HG02973 (cell line): ENCODE results near the gene CST7.
"Not testable (repeated sequence)": the region's sequence is repeated elsewhere in the genome, so short reads cannot be mapped to it uniquely, and the experiment has no call there.

Experiments used
- ATAC-seq: cut with Tn5 transposase; IDR thresholded peaks from one replicate; pipeline ENCODE4 v1.9.1; 2021; ENCODE audit warnings: moderate library complexity; ENCODE audit not compliant: unreplicated experiment

CST7 gene, protein sequence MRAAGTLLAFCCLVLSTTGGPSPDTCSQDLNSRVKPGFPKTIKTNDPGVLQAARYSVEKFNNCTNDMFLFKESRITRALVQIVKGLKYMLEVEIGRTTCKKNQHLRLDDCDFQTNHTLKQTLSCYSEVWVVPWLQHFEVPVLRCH

DNA sequence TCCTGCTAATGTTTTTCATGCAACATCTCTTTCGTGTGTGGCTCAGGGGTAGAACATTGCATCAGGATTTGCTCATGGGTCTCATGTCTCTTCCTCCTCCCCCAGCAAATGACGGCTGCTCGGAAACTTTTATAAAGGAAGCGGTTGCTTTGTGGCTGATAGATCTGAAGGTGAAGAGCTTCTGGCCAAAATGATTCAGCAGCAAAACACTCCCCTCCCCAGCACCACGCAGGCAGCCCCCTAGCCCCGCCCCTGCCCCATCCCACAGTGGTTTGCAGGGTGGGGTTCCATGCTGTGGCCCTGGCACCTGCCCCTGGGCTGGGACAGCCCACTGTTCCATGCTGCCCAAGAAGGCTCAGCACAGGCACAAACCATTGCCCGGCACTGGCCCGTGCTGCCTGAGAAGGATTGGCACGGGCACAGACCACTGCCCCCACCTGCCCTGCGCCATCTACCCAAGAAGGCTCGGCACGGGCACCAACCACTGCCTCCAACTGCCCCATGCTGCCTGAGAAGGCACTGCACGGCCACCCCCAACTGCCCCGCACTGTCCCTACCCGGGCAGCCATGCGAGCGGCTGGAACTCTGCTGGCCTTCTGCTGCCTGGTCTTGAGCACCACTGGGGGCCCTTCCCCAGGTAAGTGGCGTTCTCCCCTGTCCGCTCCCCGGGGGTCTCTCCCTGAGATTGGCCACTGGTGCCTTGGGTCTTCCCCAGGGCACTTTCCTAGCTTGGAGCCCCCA lies at the start of gene CST7:
TSS of gene CST7 (plus strand) at position 331 of the 741 bp plus-strand sequence. CDS start at position 568, 237 bp downstream.
- ATAC-seq = peak; percentile 59

DNA sequence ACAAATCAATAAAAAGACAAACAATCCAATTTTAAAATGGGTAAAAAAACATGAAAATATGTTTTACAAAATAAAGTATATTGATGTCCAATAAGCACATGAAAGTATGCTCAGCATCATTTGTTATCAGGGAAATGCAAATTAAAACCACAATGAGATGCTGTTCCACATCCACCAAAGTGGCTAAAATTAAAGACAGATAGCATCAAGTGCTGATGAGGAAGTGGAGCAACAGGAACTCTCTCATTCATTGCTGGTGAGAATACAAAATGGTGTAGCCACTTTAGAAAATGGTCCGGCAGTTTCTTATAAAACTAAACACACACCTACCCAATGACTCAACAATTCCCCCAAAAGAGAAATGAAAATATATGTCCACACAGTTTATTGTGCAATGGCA lies 42.3 kb upstream of the CST7 start:
- ATAC-seq = no peak

DNA sequence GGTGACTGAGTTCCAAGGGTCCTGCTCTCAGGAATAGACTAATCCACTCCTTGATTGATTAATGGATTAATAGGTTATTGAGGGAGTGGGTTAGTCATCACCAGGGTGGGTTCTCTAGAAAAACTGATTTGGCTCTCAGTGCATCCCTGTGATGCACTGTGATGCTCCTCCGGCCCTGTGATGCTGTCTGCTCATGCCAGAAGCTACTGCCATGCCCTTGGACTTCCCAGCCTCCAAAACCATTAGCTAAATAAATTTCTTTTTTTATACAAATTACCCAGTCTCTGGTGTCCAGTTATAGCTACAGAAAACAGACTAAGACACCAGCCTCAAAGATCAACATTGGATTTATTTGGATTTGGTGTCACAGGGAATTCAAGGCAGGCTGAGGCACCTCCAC lies 40.4 kb upstream of the CST7 start:
- no peak for ATAC-seq

DNA sequence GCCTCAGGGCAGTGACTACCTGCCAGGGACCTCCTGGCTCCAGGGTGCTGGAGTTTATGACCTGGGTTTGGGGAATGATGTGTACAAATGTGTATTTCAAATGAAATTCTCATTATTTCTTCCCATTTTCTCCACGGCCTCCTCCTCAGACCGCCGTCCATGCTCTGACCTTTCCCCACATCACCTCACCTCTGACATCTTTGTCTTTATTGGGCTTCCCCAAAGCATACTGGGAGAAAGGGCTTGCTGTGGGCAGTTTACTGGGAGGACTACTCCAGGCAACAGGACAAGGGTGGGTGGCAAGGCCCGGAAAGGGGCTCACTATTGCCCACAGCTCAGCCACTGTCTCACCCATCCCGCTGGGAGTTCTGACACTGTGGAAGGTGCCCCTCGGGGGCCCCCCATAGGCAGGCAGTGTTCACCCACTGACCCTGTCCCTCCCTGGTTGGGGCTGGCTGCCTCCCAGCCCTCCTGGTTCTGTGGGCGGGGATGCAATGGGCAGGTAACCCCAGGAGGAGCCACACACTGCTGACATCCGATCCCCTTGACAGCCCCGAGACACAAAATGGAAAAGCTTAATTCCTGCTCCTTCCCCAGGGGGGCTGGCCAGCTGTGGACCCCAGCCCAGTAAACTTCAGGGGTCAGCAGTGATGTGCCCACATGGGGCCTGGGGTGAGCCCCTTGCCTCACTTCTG lies 39.8 kb upstream of the CST7 start:
- no peak for ATAC-seq

DNA sequence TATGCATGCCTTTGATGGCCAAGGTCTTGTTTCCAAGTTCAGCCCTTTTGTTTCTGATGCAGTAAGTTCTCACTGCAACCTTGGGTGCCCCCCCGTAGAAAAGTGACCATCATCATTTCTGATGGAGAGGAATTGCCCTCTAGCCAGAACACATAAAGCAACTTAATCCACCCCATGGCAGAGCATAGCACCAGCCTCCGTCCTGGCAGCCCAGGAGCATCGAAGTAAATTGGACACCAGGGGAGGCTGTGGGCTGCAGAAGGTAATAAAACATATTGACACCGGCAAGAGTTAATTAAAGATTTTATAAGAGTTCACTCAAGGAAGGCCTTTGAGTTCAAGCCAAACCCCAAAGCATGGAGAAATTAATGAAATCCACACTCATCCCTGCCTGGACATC lies 39.2 kb upstream of the CST7 start:
- no peak for ATAC-seq

DNA sequence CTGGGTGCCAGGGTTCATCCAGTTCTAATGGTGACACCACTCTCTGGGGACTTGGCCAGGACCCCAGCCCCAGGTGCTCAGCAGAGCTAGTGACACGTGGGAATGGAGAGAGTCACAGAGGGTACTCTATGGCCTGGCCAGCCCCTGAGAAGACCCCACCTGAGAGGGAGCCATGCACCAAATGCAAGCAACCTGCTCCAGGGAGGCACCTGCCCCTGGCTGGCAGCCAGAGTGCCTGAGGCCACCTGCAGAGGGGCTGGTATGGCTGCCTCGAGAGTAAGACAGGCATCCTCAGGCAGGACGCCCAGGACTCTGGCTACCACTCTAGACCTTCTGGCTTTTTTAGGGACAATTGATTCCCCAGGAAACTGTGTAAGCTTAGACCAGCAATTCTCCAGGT lies 38.6 kb upstream of the CST7 start:
- ATAC-seq = no peak

DNA sequence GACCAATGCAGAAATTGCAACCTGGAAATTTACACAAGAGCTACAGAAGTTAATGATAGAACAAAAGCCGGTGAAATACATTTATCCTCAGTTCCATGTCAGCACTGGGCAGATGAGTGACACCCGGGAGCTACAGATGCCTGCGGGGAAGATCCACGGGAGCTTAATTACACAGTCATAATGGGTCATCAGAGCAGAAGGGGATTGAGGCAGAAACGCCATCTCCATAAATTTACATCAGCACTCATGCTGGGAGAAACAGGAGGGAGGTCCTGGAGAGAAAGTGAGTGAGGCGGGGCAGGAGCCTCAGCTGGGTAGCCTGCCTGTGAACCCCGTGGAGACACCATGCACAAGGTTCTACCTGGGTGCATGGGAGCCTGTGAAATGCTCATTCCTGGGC lies 37.6 kb upstream of the CST7 start:
- ATAC-seq = no peak

DNA sequence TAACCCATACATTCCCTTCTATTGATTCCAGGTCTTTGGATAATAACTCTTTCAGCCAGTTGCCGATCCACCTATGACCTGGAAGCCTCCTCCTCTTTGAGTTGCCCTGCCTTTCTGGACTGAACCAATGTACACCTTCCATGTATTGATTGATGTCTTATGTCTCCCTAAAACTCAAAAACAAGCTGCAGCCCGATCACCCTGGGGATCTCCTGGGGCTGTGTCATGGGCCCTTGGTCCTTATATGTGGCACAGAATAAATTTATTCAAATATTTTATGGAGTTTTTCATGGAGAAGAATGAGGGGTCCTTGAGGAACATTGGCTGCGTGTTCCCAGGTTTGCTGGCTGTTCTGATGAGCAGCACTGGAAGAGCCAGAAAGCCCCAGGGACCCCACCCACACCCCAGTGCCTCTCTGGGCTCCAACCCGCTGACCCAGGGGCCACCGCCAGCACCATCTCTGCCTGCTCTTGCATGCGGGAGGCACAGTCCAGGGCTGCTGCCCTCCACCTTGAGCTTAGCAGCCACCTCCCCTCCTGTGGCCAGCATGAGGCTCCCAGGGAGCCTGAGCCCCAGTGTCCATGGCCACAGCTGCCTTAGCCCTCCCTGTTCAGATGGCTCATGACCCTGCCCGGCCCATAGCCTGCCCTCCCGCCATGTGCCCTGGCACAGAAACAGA lies 36.5 kb upstream of the CST7 start:
- no peak for ATAC-seq

DNA sequence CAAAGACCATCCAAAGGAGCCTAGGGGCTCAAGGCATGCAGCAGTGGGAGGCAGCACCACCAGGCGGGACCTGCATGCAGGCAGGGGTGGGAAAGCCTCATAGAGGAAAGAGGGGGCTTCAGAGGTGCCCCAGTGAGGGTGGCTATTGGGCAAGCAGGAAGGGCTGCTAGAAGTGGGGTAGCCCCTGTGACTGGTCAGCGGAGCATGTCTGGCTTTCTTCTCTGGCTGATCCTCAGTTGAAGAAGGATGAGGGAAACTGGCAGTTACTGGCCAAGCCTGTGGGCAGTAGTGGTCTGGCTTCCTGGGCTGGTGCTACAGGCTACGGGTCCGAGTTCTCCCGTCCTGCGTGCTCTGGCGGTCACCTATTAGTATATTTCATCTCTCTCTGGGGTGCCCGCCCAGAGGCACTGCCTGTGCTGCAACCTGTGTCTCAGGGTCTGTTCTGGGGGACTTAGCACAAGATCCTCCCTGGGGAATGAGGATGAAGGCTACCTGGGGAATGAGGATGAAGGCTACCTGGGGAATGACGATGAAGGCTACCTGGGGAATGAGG lies 35.9 kb upstream of the CST7 start:
- no peak for ATAC-seq

DNA sequence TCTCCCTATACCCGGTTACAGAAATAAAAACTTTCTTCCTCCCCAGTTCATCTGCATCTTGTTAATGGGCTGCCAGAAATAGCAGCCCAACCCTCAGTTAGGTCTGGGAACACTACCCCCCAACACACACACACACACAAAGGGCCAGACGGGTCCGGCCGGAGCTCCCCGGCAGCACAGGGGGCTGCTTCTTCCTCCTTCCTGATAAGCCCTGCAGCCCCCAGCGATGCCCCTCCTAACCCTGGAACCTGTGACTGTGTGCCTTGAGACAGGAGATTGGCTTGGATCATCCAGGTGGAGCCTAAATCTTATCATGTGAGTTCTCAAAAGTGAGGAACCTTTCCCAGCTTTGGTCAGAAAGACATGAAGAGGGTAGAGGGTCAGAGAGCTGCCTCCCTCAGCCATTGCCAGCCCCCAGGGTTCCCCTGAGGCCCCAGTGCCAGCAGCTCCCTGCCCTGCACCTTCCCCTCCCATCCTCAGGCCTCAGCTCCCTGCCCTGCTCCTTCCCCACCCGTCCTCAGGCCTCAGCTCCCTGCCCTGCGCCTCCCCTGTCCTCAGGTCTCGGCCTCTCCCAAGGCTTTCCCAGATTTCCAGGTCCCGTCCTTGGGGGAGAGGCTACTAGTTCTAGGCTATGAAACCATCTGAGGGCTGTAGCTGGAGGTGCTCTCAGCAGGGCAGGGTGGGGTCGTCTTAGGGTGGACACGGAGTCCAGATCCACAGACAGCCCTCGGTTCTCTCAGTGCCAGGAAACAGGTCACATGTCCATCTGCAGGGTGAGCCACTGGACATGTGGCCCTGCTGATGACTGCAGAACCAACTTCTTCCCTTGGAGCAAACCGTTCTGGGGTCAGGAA lies 34.5 kb upstream of the CST7 start:
- ATAC-seq = no peak

DNA sequence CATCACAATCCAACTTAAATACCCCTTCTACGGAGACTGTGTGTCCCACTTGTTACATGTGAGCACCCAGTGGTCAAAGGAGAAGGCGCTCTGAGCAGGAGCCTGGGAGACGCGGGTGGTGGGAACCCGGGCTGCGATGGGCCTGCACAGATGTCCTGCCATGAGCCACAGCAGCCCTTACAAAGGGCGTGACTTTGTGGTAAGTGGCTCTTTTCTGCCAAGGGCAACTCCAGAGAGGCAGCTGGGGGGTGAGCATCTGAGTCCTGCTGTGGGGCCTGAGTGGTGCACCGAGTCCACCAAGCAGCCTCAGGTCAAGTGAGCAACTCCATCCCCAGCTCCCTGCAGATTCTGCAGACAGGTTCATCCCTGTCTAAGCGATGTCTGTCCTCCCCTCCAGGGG lies 33.6 kb upstream of the CST7 start:
- ATAC-seq = no peak

DNA sequence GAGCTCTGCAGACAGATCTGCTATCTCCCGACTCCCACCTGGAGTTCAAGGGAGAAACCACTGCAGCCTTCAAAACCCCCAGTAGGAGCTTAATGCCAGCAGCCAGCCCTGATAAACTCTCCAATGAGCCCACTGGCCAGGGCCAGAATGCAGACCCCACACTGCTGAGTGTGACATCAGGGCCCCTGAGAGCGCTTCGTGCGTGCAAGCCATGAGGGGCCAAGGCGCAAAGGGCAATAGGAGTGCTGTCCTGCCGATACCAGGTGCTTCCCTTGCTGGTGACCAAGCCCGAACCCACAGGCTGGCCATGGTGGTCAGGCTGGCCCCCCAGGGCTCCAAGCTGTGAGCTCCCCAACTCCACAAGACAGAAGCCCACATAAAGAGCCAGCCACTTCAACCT lies 33.2 kb upstream of the CST7 start:
- ATAC-seq = no peak

DNA sequence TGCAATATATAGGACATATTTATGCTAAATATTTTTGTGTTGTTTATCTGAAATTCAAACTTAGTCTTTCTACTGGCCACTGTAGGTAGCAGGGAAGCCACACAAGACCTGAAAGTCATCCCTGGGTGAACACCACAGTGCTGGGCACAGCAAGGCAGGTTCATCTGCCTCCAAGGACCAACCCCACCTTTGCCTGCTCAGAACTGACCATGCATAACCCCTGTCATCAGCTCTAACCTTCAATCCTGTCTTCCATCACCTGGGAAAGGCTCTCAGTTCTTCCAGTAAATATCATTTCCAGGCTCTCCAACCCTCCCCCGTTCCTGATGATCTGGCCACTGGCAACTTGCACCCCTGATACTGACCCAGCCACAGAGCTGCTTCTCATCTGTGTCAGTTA lies 32.7 kb upstream of the CST7 start:
- ATAC-seq = no peak

DNA sequence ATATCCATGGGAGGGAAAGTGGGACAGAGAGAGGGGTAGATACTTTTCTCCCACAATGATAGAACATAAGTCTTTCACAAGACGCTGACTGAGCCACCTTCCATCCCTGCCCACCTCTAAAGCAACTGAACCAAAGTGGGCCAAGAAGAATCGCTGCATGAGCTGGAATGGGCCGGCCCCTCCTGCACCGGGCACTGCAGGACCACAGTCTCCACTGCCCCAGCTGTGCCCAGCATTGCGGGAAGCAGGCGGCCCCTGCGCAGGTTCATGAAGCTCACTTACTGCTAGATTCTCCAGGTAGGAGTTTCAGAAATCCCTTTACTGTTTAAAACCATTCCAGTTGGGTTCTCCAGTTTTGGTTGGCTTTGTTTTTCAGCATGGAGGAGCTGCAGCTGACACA lies 32.0 kb upstream of the CST7 start:
- ATAC-seq = no peak

DNA sequence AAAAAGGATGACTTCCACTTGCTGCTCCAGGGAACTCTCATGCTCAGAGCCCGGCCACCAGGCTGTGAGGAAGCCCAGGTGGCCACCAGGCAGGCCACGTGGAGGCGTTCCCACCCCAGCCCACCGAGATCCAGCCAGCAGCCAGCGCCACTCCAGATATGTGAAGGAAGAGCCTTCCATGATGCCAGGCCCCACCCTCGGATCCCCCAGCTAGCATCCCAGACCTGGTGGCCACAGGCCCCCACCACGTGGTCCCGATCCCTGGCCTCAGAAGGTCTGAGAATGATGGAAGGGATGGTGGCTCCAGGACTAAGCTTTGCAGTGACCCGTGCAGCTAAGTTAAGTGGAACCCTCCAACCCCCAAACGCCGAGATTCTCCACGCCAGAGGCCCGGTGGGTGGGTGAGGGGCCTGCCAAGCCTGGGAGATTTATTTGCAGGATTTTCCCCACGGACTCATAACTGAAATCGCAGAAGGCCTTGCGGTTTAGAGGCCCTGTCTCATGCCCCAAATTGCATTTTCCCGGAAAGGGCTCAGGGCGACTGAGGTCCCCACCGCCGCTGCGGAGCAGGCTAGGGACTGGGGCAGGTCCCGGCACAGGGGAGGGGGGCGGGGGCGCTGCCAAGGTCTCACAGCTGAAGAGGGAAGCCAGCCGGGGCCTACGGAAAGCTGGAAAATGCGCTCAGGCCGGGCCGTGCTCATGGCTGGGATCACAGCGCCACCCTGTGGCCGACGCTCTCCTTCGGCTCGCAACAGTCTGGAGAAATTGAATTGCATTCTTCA lies 31.1 kb upstream of the CST7 start:
- ATAC-seq = peak; percentile 59

DNA sequence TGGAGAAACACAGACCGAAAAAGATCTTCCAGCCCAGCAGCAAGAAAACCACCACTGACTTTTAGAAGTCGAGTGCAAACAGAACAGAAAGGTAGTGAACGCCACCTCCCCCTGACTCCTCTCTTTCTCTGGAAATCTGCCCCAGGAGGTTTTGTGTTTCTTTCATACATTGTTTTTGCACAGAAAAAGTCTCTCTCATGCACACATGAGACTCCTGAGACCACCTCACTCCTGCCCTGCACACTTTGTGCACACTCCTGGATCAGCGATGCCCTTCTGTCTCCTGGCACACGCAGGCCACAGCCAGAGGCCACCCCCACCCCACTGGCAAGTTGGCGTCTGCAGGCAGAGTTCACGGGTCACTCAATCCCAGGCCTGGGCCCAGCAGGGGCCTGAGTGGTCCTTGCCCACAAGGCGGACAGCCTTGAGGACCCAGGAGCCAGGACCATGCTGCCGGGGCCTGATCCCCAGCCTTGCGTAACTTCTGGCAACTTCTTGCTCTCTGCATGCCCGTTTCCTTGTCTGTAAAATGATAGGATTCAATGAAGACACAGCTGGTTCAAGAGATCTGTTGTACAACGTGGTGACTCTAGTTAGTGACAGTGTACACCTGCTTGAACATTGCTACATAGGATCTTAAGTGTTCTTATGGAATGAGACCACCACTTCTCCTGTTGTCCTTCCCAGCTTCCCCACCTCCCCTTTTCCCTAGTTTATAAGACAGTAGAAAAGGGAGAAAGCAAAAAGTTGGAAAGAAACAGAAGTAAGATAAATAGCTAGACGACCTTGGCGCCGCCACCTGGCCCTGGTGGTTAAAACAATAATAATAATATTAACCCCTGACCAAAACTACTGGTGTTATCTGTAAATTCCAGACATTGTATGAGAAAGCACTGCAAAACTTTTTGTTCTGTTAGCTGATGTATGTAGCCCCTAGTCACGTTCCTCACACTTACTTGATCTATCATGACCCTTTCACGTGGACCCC lies 30.2 kb upstream of the CST7 start:
- no peak for ATAC-seq

DNA sequence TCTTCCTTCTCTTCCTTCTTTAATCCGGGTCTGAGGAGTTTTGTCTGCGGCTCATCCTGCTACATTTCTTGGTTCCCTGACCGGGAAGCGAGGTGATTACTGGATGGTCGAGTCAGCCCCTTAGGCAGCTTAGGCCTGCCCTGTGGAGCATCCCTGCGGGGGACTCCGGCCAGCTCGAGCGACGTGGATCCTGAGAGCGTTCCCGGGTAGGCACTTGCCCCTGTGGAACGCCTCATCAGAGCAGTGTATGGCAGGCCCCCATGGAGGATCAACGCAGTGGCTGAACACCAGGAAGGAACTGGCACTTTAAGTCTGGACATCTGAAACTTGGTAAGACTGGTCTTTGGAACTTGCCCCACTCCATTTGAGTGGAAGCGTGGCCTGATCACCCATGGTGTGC lies 29.4 kb upstream of the CST7 start:
- ATAC-seq = not testable (repeated sequence)

DNA sequence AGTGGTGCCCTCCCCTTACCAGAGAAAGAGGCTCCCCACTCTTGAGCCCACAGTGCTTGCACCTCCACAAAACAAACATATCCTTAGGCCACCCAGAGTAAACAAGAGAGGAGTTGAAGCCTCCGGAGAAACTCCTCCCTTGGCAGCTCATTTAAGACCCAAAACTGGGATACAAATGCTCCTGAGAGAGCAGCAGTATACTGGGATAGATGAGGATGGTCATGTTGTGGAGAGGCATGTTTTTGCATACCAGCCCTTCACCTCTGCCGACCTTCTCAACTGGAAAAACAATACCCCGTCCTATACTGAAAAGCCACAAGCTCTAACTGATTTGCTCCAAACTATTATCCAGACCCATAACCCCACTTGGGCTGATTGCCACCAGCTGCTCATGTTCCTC lies 28.4 kb upstream of the CST7 start:
- not testable (repeated sequence) for ATAC-seq

DNA sequence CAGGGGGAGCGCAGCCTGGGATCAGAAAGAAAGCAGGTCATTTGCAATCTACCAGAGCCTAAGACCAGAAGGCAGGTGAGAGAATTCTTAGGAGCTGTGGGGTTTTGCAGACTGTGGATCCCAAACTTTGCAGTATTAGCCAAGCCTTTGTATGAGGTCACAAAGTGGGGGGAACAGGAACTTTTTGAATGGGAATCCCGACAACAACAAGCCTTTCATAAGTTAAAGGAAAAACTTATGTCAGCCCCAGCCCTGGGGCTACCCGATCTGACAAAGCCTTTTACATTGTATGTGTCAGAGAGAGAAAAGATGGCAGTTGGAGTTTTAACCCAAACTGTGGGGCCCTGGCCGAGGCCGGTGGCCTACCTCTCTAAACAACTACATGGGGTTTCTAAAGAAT lies 19.8 kb upstream of the CST7 start:
- not testable (repeated sequence) for ATAC-seq
